ENCODE data around the gene ACSBG1.
A peak's percentile ranks its signal among the peaks of the same experiment; 100 is the strongest.

Gene ACSBG1

GRCh38 chr15:78197632-78198031, 36.7 kb downstream of the ACSBG1 start:
- H3K4me3 ChIP-seq (ENCODE audit: low read depth, low read length), result no peak overlapping the region
- TF ChIP-seq CTCF (IDR thresholded peaks at IDR 0.05; ENCODE audit: low read depth, low read length), result no peak
- in situ Hi-C loops (cut with HindIII; ENCODE audit: low sequenced_read_pairs), result no loop called here
- no peak for DNase-seq (ENCODE audit: low read depth, low spot score)

DNA sequence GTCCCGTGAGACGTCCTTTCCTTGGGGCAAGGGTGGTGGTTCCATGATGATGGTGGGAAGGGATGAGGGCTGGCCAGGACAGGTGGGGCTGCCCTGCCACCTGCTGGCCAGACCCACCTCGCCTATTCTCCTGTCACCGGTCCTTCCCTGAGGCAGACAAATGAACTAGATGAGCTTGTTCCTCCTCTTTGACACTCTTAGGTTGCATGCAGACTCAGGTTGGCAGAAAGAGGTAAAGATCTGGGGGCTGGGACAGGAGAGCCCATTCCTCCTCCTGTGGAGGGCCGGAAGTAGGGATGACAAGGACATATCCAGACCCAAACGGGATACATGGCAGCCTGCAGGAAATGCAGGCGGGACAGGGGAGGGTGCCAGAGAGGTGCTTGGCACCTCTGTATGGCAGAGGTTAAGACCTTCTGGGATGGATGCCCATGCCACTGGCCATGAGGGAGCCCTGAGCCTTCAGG, 38.6 kb downstream of the ACSBG1 start:
- no peak for DNase-seq (ENCODE audit: low read depth, low spot score)

DNA sequence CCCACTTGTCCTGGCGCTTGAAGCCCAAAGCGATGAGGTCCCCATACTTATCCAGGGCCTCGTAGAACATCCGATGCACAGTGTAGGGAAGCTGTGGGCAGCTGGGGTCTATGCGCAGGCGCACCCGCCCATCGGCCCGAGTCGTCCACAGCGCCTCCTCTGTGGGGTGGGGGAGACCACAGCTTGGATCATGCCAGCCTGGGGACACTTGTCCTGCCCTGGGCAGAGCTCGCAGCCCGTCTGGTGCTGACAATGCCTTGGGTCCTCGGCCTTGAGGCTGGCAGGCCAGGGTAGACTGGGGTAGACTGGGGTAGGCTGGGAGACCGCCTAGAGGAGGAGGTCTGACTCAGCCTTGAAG, 39.8 kb downstream of the ACSBG1 start:
- in situ Hi-C loops (cut with HindIII; ENCODE audit: low sequenced_read_pairs), result no loop called here
- H3K4me3 ChIP-seq (ENCODE audit: low read depth, low read length), result no peak overlapping the region
- no peak for DNase-seq (ENCODE audit: low read depth, low spot score)
- no peak for TF ChIP-seq CTCF (IDR thresholded peaks at IDR 0.05; ENCODE audit: low read depth, low read length)

More for the DNA sequence above, 38.6 kb downstream of the ACSBG1 start:
- TF ChIP-seq CTCF (IDR thresholded peaks at IDR 0.05; ENCODE audit: low read depth, low read length), result peak; percentile 69
- in situ Hi-C loops (cut with HindIII; ENCODE audit: low sequenced_read_pairs), result no loop called here
- no peak overlapping the region for H3K4me3 ChIP-seq (ENCODE audit: low read depth, low read length)

DNA sequence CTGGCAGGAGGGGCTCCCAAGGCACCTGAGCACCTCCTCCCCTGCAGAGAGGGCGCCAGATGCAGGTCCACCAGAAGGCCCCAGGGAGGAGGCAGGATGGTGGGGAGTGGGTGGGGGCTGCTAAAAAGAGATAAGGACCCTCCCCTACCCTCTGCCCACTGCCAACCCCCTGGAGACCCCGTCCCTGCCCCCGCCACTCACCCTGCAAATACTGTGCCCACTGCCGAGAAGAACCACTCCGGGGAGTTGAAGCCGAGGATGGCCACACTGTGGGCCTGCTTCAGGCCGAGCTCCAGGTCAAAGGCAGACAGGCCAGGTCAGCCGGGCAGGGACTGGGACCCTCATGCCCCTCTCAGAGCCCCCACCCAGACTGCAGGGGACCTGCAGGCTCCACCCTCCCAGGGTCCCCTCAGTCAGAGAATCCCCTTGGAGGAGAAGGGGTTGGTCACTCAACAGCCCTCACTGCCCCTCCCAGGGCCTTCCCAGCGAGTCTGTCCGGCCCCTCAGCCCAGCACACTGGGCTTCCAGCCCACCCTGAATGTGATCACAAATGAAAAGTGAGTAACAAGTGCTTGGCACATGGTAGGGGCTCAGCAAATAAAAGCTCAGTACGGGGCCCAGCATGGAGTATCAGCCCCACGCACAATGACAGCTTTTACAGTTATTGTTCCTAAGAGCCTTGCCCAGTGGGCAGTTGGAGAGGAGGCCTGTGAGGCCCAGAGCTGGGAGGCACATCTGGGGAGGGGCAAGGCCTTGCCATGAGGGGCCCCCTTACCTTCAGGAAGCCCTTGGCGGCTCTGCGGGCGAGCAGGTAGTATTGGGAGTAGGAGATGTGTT, 40.4 kb downstream of the ACSBG1 start:
- in situ Hi-C loops (cut with HindIII; ENCODE audit: low sequenced_read_pairs), result no loop called here
- no peak overlapping the region for H3K4me3 ChIP-seq (ENCODE audit: low read depth, low read length)
- TF ChIP-seq CTCF (IDR thresholded peaks at IDR 0.05; ENCODE audit: low read depth, low read length), result no peak
- DNase-seq (ENCODE audit: low read depth, low spot score), result no peak

- H3K4me3 ChIP-seq (ENCODE audit: low read depth, low read length), result no peak overlapping the region
- TF ChIP-seq CTCF (IDR thresholded peaks at IDR 0.05; ENCODE audit: low read depth, low read length), result no peak
- in situ Hi-C loops (cut with HindIII; ENCODE audit: low sequenced_read_pairs), result no loop called here
- no peak for DNase-seq (ENCODE audit: low read depth, low spot score)
Observed at GRCh38 chr15:78192826-78193594, 41.4 kb downstream of the ACSBG1 start.

- in situ Hi-C loops (cut with HindIII; ENCODE audit: low sequenced_read_pairs), result no loop called here
- TF ChIP-seq CTCF (IDR thresholded peaks at IDR 0.05; ENCODE audit: low read depth, low read length), result no peak
- no peak overlapping the region for H3K4me3 ChIP-seq (ENCODE audit: low read depth, low read length)
- DNase-seq (ENCODE audit: low read depth, low spot score), result no peak
Observed at GRCh38 chr15:78182821-78183220, 51.5 kb downstream of the ACSBG1 start.
